Spleen (tissue), 7 donors: ENCODE data around the gene ZNF516.

ENCODE experiments used
- POLR2A ChIP-seq, 3 donors: fragments of 450-650 bp; IDR thresholded peaks; one replicate each; pipeline ENCODE4 v1.5.1; 2017; ENCODE audit warnings: antibody characterized with exemption in 3 of 3, mild to moderate bottlenecking in 1 of 3
- POLR2AphosphoS5 ChIP-seq, 3 donors: sonication (generic); formaldehyde crosslinking; IDR thresholded peaks; one replicate each; pipeline ENCODE4 v1.5.1; 2017; ENCODE audit warnings: antibody characterized with exemption in 3 of 3
- TF ChIP-seq, protein P1 (sequence below), 11 experiments: fragments of 200-600 bp in 7 of 11; fragments of 450-650 bp in 4 of 11; sonication (generic) in 4 of 11; IDR thresholded peaks in 8 of 11; conservative IDR thresholded peaks in 3 of 11; 1 replicate in 7 of 11; 2 replicates in 4 of 11; pipeline versions ENCODE4 v1.4.0 to v1.8.0; 2016 to 2021; ENCODE audit warnings: antibody characterized with exemption in 11 of 11, inconsistent platforms in 4 of 11, mild to moderate bottlenecking in 1 of 11
- donor health status: DM: no; HTN: no; CAD: no; lungs with moderate emphysema.
- donor health status: DM: no; HTN: no; CAD: no.
- donor health status: DM: no; HTN: no; CAD: no.

DNA sequence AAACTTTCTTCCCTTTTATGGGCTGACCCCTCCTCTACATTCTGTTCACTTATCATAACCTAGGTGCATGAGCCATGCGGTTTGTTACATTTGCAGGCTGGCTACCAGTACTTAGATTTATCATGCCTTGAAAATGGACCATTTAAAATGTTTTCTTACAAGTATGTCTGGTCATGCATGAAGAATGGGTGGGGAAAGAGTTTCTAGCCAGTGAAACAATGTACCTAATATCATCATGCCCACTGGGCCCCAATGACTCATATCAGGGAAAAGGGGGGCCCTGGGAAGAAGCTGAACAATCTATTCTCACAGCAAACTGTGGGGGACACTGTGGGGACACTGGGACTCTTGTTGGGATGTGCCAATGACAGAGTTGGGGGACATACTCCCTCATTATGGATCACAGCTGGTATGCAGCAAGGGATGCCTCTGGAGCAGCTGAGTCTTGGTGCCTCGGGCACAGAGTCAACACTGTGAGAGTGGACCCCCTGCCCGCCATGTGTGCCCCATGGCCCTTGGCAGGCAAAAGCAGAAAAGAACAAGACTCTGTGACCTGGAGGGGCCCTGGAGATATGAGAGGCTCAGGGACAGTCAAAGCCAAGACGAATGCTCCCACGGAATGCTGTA, 156.3 kb downstream of the ZNF516 start:
- TF ChIP-seq, protein P1, sequence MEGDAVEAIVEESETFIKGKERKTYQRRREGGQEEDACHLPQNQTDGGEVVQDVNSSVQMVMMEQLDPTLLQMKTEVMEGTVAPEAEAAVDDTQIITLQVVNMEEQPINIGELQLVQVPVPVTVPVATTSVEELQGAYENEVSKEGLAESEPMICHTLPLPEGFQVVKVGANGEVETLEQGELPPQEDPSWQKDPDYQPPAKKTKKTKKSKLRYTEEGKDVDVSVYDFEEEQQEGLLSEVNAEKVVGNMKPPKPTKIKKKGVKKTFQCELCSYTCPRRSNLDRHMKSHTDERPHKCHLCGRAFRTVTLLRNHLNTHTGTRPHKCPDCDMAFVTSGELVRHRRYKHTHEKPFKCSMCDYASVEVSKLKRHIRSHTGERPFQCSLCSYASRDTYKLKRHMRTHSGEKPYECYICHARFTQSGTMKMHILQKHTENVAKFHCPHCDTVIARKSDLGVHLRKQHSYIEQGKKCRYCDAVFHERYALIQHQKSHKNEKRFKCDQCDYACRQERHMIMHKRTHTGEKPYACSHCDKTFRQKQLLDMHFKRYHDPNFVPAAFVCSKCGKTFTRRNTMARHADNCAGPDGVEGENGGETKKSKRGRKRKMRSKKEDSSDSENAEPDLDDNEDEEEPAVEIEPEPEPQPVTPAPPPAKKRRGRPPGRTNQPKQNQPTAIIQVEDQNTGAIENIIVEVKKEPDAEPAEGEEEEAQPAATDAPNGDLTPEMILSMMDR (IDR thresholded peaks at IDR 0.05 in 8 of 11, conservative IDR thresholded peaks at IDR 0.05 in 3 of 11) = no peak
- TF ChIP-seq POLR2A (IDR thresholded peaks at IDR 0.05) (no peak), POLR2AphosphoS5 (IDR thresholded peaks at IDR 0.05) (no peak)
